Frontal cortex (tissue), 4 donors: ENCODE measurements around the gene MYO1A. TPM values are rescaled to one million over a fixed set of nuclear protein-coding genes. Genes with fewer than 3 reads are reported as not detected.
"Not testable (repeated sequence)": the region's sequence is repeated elsewhere in the genome, so short reads cannot be mapped to it uniquely, and the experiment has no call there.

ENCODE experiments used
- DNase-seq, 2 donors: peaks; one replicate each; pipeline ENCODE4 v3.0.0; 2012; ENCODE audit warnings: low spot score in 2 of 2
- FAIRE-seq: peaks from 2 replicates; lab custom pipeline; 2012; peaks lifted over from hg19 to GRCh38; lab: Jason Lieb, UNC
- total RNA-seq: library from RNA; depleted of rRNA; stranded (reverse); fragments of >200 nt; gene quantifications from one replicate; pipeline ENCODE4 v1.2.3, GENCODE V29; 2014
- donor health status: control.
- donor health status: control.
- donor health status: control.

The MYO1A gene
- total RNA-seq, 1 donor from 2014 or later = not detected

DNA sequence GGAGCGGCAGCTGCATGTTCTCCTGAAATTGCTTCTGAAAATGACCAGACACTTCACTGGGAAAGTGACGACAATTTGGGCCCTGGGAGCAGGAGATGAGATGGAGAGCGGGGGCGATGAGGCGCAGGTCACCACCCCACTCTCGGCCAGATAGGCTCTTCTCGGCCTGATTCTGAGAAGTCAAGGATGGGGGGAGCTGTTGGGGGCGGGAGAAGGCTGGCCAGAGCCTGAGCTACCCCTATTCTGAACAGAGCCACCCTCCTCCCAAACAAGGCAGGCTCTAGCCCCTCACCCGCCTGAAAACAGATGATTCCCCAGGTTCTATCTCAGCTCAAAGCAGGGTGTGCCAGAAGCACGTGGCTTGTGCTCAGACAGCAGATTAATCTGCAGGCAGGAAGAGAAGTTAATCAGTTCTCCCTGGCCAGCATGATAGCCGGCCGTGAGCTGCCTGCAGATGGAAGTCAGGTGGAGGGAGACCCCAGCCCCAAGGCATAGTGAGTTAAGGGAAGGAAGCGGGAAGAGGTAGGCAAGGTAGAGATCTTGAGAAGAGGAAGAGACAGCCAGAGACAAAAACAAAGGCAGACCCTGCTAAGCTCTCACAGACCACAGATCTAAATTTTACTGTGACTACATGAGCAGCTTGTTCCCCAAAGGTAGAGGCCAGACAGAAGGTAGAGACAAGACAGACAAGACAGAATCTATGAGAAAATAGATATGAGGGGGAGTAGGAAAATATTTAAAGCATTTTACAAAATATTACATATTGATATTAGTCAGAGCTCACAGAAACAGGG, 22.7 kb downstream of the MYO1A start:
- DNase-seq = no peak

DNA sequence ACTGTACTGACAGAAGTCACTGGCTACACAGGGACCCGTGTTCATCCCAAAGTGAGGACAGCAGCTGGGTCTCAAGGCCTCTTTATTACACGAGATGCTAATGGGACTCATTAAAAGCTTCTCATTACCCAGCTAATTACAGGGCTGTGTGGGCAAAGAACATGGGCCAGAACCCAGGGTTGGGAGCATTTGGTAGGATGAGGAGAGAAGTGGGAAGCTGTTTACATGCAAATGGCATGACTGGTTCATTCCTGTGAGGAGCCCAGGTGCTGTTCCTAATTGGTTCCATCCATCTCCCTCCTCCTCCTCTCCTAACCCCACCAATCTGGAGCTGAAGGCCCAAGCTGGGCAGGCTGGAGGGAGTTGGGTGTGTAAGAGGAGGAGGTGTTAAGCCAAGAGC, 24.7 kb downstream of the MYO1A start:
- FAIRE-seq (no peak), DNase-seq (no peak)

More for the DNA sequence above, 22.7 kb downstream of the MYO1A start:
- FAIRE-seq = no peak

DNA sequence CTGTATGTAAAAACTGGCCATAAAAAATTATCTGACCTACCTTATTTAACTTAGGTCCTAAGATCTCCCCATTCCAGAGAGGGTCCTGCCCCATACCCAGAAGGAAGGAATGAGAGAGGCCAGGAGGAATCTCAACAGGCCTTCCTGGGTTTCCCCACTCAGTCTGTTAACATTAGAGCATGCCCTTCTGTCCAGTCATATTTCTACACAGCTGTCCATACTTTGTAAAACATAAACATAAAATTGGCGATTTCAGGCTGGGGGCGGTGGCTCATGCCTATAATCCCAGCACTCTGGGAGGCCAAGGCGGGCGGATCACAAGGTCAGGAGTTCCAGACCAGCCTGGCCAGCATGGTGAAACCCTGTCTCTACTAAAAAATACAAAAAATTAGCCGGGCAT, 27.6 kb downstream of the MYO1A start:
- DNase-seq, FAIRE-seq: not testable (repeated sequence)

DNA sequence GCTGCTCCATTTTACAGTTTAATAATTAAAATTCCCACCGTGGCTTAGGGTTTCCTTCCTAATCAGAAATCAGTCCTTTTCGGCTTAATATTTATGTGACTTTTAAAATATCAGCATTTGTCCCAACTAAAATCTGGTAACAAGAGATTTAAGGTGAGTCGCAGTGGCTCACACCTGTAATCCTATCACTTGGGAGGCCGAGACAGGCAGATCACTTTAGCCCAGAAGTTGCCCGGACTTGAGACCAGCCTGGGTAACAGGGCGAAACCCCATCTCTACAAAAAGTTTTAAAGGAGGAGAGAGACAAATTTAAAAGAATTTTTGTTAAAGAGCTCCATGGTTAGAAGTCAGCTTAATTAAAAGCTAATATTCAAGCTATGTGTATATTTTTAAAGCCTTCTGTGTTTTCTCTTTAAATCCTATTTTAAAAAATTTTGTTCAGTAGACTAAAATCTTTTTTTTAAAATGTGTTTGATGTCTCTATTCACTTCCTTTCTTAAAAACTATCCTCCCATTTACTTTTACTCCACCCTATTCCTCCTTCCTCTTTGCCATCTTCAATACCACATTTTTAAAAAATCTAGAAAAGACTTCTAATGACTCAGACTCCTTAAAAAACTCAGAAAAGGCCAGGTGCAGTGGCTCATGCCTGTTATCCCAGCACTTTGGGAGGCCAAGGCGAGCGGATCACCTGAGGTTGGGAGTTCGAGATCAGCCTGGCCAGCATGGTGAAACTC, 29.8 kb downstream of the MYO1A start:
- FAIRE-seq (no peak), DNase-seq (no peak)

DNA sequence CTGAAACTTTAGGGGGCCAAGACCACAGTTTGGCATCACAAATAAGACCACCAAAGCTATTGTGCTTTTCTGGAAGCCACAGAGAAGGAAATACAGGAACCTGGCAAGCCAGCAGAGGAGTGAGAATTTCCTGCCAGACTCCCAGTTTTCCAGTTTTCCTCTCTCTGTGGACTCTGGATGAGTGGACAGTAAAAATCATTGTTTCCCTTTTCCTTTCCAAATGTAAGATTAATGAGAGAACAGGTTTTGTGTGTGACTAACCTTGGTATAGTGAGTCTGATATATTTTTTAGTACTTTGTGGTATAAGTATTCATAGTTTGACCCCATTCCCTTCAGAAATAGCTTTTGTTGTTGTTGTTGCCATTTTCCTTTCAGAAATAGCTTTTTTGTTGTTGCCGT, 31.0 kb downstream of the MYO1A start:
- FAIRE-seq (no peak), DNase-seq (no peak)

DNA sequence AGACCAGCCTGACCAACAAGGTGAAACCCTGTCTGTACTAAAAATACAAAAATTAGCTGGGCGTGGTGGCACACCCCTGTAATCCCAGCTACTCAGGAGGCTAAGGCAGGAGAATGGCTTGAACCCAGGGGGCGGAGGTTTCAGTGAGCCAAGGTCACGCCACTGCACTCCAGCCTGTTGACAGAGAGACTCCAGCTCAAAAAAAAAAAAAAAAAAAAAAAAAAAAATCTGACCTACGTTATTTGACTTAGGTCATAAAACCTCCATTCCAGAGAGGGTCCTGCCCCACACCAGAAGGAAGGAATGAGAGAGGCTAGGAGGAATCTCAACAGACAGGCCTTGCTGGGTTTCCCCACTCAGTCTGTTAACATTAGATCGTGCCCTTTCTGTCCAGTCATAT, 31.6 kb downstream of the MYO1A start:
- DNase-seq = not testable (repeated sequence)

DNA sequence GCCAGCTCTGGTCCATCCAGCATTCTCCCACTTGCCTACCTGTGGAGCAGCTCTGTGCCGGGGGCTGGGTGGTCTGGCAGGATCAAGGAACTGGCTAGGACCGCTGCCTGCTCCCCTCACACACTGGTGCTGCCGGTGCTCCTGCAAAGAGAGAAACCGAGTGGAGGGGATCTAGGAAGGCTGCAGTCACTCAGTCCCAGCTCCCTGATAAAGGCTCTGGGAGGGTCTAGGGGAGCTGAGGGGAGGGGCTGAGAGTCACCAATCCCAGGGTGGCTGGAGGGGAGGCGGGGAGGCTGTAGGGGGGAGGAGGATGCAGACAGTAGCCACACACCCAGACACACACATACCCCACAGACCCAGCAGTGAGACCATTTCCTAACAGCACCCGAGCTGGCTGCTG, 33.6 kb downstream of the MYO1A start, which contains the start of gene TAC3:
Gene TAC3 (minus strand): TSS at position 182 of the 400 bp plus-strand sequence. CDS start 732 bp downstream, outside the sequence.
- DNase-seq (no peak), FAIRE-seq (no peak)

More for the DNA sequence above, 31.6 kb downstream of the MYO1A start:
- FAIRE-seq = not testable (repeated sequence)

DNA sequence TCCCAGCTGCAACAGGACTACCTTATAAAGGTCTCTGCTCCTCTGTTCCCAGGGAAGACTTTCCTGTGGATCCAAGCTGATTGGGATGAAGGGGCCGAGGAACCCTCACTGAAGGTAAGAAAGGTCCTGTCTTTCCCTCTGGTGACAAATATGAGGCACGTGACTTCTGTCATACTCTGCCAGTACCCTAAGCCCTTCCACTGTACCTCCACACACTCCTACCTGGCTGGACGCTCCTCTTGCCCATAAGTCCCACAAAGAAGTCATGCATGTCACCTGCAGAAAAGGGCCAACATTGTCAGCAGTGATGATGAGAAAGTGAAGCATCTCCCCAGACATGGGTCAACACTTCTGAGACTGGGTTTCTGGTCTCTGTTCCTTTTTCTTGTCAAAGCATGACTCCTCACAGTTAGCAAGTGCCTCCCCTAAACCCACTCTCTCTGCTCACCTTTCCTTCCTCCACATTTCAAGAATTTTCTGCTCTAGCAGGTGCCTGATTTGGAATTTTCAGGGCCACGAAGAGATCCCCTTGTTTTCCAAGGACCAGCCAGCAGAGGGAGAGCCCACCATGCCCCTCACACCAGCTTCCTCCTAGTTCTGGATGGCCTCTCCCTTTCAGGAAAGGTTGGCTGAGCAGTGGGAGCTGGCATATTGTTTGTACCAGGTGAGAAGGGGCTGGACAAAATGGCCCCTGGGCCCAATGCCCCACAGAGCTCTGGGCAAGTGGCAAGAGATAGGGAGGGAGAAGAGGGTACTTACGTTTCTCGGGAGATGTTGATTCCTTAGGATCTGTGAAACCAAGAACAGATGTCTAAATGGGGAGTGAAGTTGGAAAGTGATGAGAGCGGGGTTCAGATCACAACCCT, 37.1 kb downstream of the MYO1A start:
- DNase-seq = no peak
- no peak for FAIRE-seq

DNA sequence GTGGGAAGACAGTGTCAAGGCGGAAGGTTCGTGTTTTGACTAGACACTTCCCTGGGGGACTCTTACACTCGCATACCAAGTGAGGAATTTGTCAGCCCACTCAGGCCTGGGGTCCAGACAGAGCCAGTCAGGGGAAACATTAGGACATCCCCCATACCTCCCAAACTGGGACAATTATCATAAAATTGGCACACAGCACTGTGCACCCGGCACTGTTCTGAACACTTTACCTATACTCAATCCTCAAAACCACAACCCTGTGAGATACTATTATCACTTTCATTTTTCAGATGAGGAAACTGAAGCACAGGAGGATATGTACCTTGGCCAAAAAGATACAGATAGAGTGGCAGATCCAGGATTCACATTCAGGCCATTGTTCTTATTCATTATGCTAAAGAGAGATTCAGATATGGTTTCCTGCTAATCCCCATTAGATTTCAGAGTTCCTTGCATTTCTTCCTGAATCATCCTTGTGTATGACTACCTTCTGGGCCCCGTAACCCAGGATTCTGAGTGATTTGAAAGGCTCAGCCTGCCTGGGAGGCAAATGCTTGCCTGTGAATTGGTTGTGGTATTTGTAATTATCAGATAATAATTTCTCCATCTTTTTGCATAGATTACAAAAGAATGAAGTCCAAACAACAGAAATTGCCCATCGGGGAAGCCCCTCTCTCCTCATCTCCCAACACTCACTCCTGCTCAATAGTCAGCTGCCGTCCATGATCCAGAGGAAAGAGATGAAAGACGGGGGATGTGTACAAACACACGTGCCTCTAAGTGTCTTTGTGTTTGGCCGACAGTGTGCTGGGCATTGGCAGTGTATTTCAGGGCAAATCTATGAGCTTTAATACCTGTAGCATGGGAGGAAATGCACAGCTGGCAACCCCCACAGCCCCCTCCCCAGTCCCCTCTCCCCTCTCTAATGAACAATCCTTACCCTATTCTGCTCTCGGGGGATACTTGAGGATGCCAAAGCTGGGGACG, 38.2 kb downstream of the MYO1A start:
- DNase-seq = no peak
- no peak for FAIRE-seq

DNA sequence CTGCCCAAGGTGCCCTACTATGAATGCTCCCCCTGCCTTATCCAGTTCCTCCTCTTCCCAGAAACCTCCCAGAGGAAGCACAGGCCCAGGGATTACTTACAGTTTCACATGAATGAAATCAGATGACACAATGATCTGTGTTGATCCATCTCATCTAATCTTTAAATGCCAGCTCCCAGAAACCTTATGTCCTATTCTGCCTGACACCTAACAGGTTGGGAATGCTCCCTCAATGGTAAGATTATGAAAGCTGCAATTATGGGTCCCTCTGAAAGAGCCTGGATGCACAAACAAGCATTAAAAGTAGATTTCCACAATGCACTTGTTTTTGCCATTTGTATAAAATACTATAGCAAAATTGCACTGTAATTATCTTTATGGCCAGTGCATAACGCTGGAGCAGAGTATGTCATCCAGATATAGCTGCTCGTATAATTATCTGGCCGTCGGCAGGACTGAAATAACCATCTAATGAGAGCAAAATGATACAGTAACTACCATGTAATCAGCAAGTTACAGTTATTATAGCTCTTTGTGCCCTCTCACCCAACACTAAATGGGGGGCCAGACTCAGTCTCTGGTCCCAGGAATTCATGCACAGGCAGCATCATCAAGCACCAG, 39.2 kb downstream of the MYO1A start:
- no peak for DNase-seq

DNA sequence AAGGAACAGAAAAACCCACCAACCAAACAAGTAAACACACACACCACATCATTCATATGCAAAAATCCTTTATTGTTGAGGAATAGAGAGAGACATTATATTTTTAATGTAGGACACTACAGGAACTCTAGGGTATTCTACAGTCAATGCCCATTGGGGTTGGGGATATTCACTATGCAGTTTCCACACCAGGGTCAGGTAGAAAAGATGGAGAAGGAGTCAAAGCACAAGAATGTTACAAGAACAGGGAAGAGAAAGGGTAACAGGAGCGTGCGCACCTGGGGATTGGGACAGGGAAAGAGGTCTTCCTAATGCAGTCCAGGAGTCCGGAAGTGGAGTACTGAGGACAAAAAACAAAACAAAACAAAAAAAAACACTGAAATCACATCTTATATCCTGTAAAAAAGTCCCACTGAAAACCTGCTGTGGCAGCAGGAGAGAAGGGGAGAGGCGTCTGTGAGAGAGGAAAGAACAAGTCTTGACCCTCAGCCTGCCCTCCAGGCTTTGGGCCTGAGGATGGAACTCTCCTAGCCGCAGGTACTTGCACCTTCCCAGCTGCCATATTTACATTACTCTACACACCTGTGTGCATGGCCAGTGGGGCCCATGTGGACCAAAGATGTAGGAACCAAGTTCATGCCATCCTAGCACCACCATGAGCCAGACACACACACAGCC, 39.8 kb downstream of the MYO1A start:
- FAIRE-seq = no peak
- DNase-seq = no peak

More for the DNA sequence above, 39.2 kb downstream of the MYO1A start:
- no peak for FAIRE-seq

DNA sequence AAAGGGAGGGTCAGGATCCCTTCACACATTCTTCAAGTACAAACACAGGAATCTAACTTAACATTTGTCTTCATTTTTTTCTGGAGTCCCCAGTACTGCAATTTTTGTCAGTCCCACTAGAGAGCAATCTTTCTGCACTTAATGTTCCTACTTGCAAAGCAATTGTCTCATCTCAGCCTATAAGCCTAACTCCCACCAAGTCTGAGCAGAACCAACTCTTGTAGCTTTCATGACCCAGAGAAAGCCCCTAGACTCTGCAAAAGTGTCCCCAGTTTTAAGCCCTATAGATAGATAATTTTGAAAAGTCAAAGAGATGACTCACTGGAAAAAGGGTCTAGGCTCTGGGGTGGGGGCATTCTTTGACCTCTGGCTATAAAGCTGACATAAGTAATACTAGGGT, 41.8 kb downstream of the MYO1A start:
- peak in 1 of 2 donors; percentile 55 for DNase-seq
- FAIRE-seq = no peak

DNA sequence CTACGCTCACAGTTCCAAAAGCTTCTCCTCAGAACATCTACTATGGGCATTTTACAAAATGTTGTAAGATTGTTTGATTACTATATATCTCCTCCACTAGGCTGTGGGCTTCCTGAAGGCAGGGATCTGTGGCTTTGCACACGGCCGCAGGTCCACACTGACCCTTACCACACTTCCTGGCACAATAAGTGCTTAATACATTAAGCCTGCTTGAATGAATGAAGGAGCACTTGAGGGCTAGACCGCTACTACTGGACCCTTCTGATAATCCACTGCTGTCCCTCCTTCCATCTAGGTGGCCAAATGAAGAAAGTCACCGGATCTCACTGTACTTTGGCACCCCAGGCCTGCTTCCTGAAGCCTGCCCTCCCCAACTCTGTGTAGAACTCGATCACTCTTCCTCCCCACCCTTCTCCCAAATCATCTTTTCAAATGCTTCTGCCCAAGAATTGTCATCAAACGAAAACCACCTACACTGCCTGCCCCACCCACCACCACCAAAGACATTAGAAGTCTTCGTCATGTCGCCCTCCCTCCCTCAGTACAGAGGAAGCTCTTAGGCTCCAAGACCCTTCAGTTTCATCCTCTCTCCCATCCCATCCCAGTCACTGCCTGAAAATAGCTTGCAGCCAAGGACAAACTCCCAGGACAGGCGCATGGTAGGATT, 43.0 kb downstream of the MYO1A start:
- FAIRE-seq (no peak), DNase-seq (no peak)

DNA sequence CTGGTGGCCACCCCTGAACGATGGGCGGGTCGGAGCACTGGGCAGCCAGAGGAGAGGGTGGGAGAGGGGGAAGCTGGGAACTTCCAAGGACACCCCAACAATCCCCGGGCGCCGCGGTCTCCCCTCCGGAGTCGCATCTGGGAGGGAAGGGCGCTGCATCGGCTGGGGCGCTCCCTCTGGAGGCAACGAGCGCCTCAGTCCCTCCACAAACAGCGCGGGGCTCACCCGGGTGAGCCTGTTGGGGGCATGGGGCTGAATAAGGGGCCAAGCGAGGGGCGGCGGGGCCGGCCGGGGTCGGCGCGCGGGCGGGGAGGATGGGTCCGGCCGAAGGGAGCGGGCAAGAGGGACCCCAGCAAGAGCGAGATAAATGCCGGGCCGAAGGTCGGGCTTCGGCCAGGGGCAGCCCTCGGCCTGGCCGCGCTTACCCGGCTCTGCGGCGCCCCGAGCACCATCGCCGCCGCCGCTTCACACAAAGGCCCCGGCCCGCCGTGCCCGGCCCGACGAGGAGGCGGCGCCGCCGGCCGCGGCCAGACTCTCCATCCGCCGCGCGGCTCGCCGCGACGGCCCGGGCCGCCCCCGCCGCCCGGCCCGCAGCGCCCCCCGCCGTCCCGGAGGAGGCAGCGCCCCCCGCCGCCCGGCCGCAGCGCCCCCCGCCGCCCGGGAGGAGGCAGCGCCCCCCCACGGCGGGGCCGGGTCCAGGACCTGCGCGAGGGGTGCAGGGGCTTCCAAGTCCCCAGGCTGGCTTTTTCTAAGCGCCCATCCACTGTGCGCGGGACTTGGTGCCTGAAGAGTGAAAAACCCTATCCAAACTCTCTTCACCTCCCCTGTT, 43.7 kb downstream of the MYO1A start, which contains the start of gene ZBTB39:
Gene ZBTB39 (minus strand): TSS at position 567 of the 829 bp plus-strand sequence. CDS start 1,629 bp downstream, outside the sequence.
- no peak for FAIRE-seq
- peak; percentile 94 to 95 for DNase-seq

DNA sequence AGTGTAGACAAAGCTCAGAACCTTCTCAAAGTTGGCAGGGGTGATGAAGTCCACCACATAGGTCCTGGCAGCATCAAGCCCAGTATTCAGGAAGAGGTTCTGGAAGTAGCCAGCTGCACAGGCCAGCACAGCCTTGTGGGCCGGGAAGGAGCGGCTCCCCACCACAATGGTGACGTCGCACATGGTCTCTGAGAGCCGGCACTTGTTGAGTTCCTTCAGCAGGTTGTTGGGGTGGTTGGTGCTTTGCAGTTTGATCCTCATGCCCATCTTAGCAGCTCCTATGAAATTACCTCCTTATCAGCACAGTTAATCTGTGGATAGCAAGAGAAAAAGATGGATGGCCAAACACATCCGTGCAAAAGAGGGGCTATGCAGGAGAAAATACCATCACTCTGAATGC, 45.3 kb downstream of the MYO1A start:
- no peak for DNase-seq
- no peak for FAIRE-seq

DNA sequence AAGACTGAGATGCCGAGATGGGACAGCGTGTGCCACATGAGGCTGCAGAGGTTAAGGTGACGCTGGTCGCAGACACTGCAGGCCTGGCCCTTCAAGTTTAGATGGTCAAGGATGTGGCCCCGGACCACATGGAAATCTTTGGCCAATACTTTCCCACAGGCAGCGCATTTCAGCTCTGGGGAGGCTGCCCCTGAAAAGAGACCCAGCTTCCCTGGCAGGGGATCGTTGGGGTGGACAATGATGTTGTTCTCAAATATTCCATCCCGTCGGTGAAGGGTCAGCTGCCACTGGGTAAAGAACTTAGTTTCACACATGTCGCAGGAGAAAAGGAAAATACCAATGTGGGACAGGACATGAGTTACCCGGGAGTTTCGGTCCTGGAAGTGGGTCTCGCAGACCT, 46.5 kb downstream of the MYO1A start:
- FAIRE-seq = no peak
- no peak for DNase-seq
